GM19468 (cell line): Measurements from ENCODE around the gene NOTCH3.

ENCODE experiments used
- ATAC-seq: cut with Tn5 transposase; IDR thresholded peaks from one replicate; pipeline ENCODE4 v1.9.1; 2021; ENCODE audit warnings: mild to moderate bottlenecking, moderate library complexity, moderate number of reproducible peaks; ENCODE audit not compliant: unreplicated experiment; ENCODE audit errors: extremely low read depth

NOTCH3 gene

DNA sequence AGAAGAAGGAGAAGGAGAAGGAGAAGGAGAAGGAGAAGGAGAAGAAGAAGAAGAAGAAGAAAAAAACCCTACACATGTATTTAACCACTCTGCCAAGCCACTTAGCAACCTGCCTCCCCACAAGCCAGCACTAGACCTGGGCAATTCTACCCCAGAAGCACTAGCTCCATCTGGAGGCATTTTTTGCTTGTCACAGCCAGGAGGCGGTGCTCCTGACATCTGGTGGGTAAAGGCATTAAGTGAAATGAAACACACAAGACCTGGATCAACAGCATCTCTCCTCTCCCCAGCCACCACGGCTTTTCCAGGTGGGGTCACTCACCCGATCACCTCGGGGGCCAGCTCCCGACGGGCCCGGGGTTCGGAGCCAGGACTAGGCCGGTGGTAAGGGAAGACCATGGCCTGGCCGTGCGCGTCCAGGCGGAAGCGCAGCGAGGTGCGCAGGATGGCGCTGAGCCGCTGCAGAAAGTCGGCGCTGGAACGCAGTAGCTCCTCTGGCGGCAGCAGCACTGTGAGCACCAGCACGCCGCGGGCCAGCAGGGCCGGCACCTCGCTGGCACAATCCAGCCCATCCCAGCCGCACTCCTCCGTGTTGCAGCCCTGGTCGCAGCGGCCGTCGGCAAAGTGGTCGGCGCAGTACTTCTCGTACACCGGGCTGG lies 26.9 kb downstream of the NOTCH3 start:
- ATAC-seq, result no peak

- no peak for ATAC-seq
Observed at GRCh38 chr19:15170345-15170744, 30.4 kb downstream of the NOTCH3 start.

GRCh38 chr19:15169541-15170285 lies 31.1 kb downstream of the NOTCH3 start:
- ATAC-seq, result no peak

GRCh38 chr19:15166700-15167099 lies 34.1 kb downstream of the NOTCH3 start:
- no peak for ATAC-seq

DNA sequence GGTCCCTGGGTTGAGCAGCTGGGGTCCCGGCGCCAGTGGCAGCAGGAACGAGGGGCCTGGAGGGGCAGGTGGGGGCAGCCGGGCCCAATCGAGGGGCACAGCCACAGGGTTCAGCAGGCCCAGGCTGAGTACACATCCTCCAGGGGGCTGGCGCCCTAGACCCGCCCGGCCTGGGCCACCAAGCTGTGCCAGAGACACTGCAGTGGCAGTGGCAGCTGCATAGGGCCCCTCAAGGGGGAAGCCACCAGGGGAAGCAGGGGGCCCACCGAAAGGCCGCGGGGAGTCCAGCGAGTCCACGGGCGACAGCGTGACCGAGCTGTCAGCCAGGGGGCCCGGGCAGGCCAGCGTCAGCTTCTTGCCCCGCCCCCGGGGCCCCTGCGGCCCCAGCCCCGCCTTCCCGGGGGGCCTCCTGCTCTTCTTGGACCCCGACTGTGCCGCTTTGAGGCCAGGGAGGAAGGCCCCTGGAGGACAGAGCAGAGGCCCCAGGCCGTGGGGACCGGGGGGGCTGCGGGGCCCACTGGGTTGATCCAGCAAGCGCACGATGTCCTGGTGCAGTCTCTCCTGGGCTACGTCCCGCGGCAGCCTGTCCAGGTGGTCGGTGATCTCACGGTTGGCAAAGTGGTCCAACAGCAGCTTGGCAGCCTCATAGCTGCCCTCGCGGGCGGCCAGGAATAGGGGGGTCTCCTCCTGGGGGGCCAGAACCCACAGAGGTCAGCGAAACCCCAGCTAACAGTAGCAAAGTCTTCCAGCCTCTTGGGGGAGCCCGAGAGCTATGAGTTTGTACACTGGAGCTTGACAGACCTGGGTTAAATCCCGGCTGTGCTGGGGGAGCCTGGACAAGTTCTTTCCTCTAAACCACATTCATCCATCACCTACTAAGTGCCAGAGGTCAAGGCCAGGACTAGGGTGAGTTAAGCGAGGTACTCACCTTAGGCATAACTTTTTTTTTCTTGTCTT lies 39.5 kb downstream of the NOTCH3 start:
- ATAC-seq, result no peak

DNA sequence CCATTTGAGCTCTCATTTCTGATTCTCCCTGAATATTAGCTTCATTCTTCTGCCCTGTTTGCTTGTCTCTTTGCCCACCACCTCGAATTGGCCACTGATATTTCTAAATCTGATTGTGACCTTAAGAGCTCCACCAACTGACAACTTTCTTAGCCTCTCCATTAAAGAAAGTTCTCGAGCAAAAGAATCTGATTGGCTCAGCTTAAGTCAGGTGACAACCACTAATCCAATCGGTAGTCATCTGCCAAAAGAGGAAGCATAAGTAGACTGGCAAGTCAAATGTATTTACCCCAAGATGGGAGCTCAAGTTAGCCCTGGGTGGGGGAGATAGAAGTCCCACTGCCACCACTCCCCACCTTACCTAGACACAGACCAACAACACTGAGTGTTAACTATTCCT lies 41.5 kb downstream of the NOTCH3 start:
- no peak for ATAC-seq

- ATAC-seq, result no peak
Observed at GRCh38 chr19:15156391-15156790, 44.4 kb downstream of the NOTCH3 start.

DNA sequence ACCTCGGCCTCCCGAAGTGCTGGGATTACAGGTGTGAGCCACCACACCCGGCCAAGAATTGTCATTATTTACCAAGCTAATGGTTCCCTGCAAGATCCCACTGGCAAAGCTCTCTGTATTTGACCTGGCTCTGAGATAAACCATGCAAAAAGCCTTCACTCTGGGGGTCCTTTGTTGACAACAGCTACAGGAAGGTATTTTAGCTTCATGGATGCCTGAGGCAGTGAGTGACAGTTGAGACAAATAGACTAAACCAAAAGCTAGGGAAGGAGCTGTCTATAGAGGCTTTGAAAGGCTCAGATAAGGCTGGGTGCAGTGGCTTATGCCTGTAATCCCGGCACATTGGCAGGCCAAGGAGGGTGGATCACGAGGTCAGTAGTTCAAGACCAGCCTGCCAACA lies 45.5 kb downstream of the NOTCH3 start:
- no peak for ATAC-seq

- ATAC-seq, result no peak
Observed at GRCh38 chr19:15154002-15154612, 46.7 kb downstream of the NOTCH3 start.

- ATAC-seq, result no peak
Observed at GRCh38 chr19:15149737-15150136, 51.1 kb downstream of the NOTCH3 start.

DNA sequence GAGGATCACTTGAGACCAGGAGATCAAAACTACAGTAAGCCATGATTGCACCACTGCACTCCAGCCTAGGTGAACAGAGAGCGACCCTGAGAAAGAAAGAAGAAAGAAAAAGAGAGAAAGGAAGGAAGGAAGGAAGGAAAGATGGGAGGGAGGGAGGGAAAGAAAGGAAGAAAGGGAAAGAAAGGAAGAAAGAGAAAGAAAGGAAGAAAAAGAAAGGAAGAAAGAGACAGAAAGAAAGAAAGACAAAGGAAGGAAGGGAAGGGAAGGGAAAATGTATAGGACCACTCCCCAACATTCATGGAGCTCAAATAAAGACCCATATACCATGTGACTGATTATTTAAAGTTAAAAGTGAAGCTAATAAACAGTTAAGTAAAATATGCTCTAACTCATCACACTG lies 53.7 kb downstream of the NOTCH3 start:
- no peak for ATAC-seq

GRCh38 chr19:15144046-15144646 lies 56.6 kb downstream of the NOTCH3 start:
- no peak for ATAC-seq

DNA sequence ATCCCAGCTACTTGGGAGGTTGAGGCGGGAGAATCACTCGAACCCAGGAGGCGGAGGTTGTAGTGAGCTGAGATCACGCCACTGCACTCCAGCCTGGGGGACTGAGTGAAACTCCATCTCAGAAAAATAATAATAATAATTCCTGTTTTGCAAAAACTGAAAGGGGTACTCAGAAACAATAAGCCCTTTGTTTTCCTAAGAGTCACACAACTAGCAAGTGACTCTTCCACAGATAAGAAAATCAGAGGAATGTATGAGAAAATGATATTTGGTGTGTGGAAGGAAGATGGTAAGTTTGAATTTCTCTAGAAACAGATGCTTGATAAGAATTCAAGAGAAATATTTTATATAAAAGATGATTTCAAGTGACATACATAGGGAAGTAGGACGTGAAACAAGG lies 58.5 kb downstream of the NOTCH3 start:
- no peak for ATAC-seq

- ATAC-seq, result no peak
Observed at GRCh38 chr19:15141143-15141542, 59.7 kb downstream of the NOTCH3 start.

GRCh38 chr19:15138427-15138826 lies 62.4 kb downstream of the NOTCH3 start:
- ATAC-seq, result no peak

DNA sequence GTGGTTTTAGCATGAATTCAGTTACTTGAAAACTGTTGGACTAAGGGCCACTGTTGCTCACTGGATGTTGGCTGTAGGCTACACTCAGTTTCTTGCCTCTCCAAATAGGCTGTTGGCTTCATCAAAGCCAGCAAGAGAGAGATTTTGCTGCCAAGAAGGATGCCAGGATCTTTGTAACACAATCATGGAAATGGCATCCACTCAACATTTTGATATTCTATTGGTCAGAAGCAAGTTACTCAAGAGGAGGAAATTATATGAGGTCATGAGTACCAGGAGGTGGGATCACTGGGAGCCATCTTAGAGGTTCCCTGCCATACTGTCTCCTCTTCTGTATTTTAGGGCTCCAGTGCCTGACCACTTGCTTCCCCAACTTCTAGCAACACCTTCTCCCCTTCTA lies 63.0 kb downstream of the NOTCH3 start:
- ATAC-seq, result no peak

DNA sequence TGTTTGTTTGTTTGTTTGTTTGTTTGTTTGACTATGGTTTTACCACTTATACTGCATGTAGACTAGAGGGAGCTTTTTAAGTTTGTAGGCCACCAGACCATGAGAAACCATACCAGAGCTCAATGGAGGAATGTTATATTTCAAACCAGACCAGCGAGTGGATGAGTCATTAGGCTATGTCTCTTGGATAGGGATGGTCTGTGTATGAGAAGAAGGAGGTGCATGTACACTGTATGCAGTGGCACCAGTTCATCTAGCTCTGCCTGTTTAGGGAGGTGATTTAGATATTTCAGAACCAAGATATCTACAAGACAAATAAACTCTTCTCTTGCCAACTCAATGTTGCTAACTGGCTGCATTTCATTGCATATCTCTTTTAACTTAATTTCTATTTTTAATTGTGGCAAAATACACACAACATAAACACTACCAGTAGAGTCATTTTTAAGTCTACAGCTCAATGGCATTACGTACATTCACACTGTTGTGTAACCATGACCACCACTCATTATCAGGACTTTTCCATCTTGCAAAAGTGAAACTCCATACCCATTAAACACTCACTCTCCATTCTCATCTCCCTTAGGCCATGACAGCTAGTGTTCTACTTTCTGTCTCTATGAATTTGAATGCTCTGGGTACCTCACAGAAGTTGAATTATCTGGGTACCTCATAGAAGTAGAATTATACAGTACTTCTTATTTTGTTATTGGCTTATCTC lies 64.4 kb downstream of the NOTCH3 start:
- ATAC-seq, result no peak

GRCh38 chr19:15129856-15130585 lies 70.8 kb downstream of the NOTCH3 start:
- ATAC-seq, result no peak
